EL (cell line): Measurements from ENCODE around the gene SKA2.
"Not testable (repeated sequence)": the region's sequence is repeated elsewhere in the genome, so short reads cannot be mapped to it uniquely, and the experiment has no call there.

Experiments
- DNase-seq: peaks from one replicate; pipeline ENCODE4 v3.0.0-alpha.2; 2016

The SKA2 gene

DNA sequence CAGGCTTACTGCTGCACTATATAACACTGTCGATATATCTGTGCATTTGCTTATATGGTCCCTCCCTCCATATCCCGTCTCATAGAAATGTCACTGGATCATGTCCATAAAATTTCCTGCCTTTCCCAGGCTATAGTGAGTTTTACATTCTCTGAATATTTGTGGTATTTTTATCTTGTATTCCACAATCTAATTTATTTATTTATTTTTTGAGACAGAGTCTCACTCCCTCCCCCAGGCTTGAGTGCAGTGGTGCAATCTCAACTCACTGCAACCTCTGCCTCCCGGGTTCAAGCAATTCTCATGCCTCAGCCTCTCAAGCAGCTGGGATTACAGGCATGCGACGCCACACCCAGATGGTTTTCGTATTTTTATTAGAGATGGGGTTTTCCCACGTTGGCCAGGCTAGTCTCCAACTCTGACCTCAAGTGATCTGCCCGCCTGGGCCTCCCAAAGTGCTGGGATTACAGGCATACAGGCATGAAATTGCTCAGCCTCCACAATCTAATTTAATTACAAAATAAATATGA lies 61.2 kb downstream of the SKA2 start:
- DNase-seq, result peak; percentile 98

DNA sequence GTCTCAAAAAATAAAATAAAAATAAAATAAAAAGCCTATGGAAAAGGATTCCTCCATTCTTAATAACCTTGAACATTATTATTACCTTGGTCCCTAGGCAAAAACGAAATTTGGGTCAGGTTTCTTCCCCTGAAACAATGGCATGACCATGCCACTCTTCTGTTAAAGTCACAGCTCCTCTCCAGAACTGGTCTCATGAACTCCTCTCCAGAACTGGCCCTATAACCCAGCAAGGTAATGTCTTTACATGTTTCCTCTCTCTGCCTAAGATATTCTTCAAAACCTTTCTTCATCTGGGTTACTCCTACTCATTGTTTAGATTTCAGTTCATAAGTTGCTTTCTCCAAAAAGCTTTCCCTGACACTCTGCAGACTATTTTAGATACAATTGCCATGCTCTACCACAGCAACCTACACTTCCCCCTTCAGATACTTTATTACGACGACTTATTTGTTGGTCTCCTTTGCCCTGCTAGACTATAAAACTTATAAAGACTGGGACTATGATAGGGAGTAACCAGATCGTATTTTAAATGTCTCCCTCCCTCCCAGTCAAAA lies 61.8 kb downstream of the SKA2 start:
- DNase-seq, result peak; percentile 12

GRCh38 chr17:59090593-59090992 lies 64.4 kb downstream of the SKA2 start:
- not testable (repeated sequence) for DNase-seq

- no peak for DNase-seq
Observed at GRCh38 chr17:59084154-59084553, 70.8 kb downstream of the SKA2 start.

DNA sequence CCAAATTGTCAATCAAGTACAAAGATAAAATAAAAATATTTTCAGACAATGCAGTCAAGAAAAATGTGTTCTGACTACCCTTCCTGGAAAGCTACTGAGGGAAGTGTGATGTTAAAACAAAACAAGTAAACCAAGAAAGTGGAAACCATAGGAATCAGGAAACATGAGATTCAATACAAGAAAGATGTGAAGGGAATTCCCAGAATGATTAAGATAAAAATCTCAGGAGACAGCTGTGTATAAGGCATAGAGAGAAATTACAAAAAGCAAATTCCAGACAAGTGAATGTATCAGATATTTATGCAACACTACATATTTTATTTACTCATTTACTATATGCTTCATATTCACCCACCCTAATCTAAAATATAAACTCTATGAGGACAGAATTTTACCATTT lies 80.5 kb downstream of the SKA2 start:
- peak; percentile 72 for DNase-seq

DNA sequence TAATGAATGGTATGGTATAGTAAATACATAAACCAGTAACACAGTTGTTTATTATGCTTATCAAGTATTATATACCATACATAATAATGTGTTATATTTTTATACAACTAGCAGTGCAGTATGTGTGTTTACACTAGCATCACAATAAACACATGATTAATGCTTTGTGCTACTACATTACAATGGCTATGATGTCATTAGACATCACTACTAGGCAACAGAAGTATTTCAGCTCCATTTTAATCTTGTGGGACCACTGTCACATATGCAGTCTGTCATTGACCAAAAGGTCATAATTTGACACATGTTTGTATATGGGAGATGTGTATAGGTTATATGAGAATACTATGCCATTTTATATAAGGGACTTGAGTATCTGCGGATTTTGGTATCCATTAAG lies 81.0 kb downstream of the SKA2 start:
- DNase-seq, result no peak

- no peak for DNase-seq
Observed at GRCh38 chr17:59069856-59070255, 85.1 kb downstream of the SKA2 start.

DNA sequence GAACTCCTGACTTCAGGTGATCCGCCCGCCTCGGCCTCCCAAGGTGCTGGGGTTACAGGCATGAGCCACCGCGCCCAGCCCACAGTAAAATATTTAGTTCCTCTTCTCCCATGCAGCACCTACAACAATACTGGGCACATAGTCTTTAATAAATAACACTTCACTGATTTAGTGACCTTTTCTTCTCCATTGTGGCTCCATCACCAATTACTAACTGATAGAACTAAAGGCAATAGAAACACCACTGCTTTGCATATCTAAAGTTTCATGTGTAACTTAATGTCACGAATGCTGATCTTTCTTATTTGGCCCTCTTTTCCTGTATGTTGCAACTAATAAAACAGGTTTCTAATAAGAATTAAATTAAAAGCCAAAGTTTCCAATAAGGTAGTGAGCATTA lies 87.2 kb downstream of the SKA2 start:
- DNase-seq, result no peak

- DNase-seq, result no peak
Observed at GRCh38 chr17:59067340-59067739, 87.6 kb downstream of the SKA2 start.

GRCh38 chr17:59062509-59062908 lies 92.5 kb downstream of the SKA2 start:
- DNase-seq, result no peak
